Nephron progenitor cell (in vitro differentiated cells): Measurements from ENCODE around the gene CCDC194.

Experiments
- DNase-seq: peaks from one replicate; pipeline ENCODE4 v3.0.0; 2021
- H3K27ac Mint-ChIP-seq: 2 replicates; pipeline ENCODE4 v1.8.0; 2021; ENCODE audit warnings: mild to moderate bottlenecking, moderate library complexity, mixed read lengths
- H3K27me3 Mint-ChIP-seq: 2 replicates; pipeline ENCODE4 v1.8.0; 2021; ENCODE audit warnings: mild to moderate bottlenecking, low read depth, mixed read lengths; ENCODE audit not compliant: poor library complexity
- H3K36me3 Mint-ChIP-seq: 2 replicates; pipeline ENCODE4 v1.8.0; 2021; ENCODE audit warnings: low read depth, mixed read lengths
- H3K4me1 Mint-ChIP-seq: 2 replicates; pipeline ENCODE4 v1.8.0; 2021; ENCODE audit warnings: mixed read lengths
- H3K4me3 Mint-ChIP-seq: 2 replicates; pipeline ENCODE4 v1.8.0; 2021; ENCODE audit warnings: mild to moderate bottlenecking, moderate library complexity, mixed read lengths
- H3K9me3 Mint-ChIP-seq: 2 replicates; pipeline ENCODE4 v1.8.0; 2021; ENCODE audit warnings: mild to moderate bottlenecking, moderate library complexity, mixed read lengths
- CTCF ChIP-seq: fragments of 200-600 bp; sonication (generic); IDR thresholded peaks from 2 replicates; pipeline ENCODE4 v1.5.0; 2021; ENCODE audit warnings: antibody characterized with exemption

The CCDC194 gene

GRCh38 chr19:17346109-17346671 lies 47.8 kb downstream of the CCDC194 start:
- H3K4me1 Mint-ChIP-seq: peaks cover 49% of the 10 kb centered on the region
- peaks cover 6% of the 10 kb centered on the region for H3K36me3 Mint-ChIP-seq
- H3K27me3 Mint-ChIP-seq: peaks cover 3% of the 10 kb centered on the region
- DNase-seq: peak; percentile 89
- peak; percentile 95 for TF ChIP-seq CTCF
- no peak overlapping the region for H3K27ac Mint-ChIP-seq
- no peak overlapping the region for H3K4me3 Mint-ChIP-seq
- no peaks in the 10 kb centered on the region for H3K9me3 Mint-ChIP-seq

- Mint-ChIP-seq H3K4me3 (no peak overlapping the region), H3K27ac (no peak overlapping the region)
Measured at GRCh38 chr19:17341845-17342244, 52.2 kb downstream of the CCDC194 start.

GRCh38 chr19:17341386-17341785 lies 52.6 kb downstream of the CCDC194 start:
- Mint-ChIP-seq H3K27ac (no peak overlapping the region), H3K4me1 (peaks cover 45% of the 10 kb centered on the region), H3K36me3 (peaks cover 6% of the 10 kb centered on the region), H3K9me3 (no peaks in the 10 kb centered on the region), H3K4me3 (no peak overlapping the region), H3K27me3 (peaks cover 3% of the 10 kb centered on the region)
- no peak for TF ChIP-seq CTCF
- no peak for DNase-seq

More at GRCh38 chr19:17341845-17342244, 52.2 kb downstream of the CCDC194 start:
- no peaks in the 10 kb centered on the region for H3K9me3 Mint-ChIP-seq
- TF ChIP-seq CTCF: no peak
- peaks cover 49% of the 10 kb centered on the region for H3K4me1 Mint-ChIP-seq
- peaks cover 3% of the 10 kb centered on the region for H3K27me3 Mint-ChIP-seq
- no peak for DNase-seq
- H3K36me3 Mint-ChIP-seq: peaks cover 6% of the 10 kb centered on the region

GRCh38 chr19:17340871-17341357 lies 53.1 kb downstream of the CCDC194 start:
- TF ChIP-seq CTCF: no peak
- Mint-ChIP-seq H3K4me1 (peaks cover 40% of the 10 kb centered on the region), H3K36me3 (peaks cover 6% of the 10 kb centered on the region), H3K27me3 (peaks cover 3% of the 10 kb centered on the region), H3K9me3 (no peaks in the 10 kb centered on the region), H3K27ac (no peak overlapping the region), H3K4me3 (no peak overlapping the region)
- DNase-seq: no peak
